ENCODE measurements around the gene ATP9B.

The ATP9B gene

DNA sequence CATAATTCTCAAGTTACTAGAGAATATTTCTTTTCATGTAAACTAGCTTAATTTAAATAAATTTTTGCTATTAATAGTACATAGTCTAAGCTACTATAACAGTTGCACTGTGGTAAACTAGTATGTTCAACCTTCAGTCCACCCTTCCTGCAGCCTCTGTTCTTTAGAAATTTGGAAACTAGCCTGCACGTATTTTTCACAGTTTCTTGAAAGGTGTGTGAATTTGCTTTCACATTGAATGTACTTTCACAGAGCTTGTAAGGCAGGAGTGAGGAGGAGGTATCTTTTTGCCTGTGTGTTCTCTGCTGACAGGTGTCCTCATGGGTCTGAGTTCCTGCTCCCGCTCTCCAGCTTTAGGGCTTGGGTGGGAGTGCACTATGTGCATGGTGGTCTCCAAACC lies 117.5 kb downstream of the ATP9B start:
- Histone ChIP-seq H3F3A (ENCODE audit: low read depth) (no peaks in the 10 kb centered on the region), H3K4me2 (ENCODE audit: low read depth, low read length, poor library complexity, severe bottlenecking) (no peak overlapping the region), H3K27me3 (ENCODE audit: insufficient read depth, low read length, poor library complexity, severe bottlenecking) (no peaks in the 10 kb centered on the region), H3K9me3 (ENCODE audit: insufficient read depth, low read depth, low read length) (no peaks in the 10 kb centered on the region), H3K4me3 (ENCODE audit: low read length, poor library complexity, severe bottlenecking) (no peak overlapping the region), H3K4me1 (ENCODE audit: insufficient read depth, low read length, poor library complexity, severe bottlenecking) (no peaks in the 10 kb centered on the region), H3K79me2 (ENCODE audit: insufficient read depth, low read length) (no peaks in the 10 kb centered on the region), H3K36me3 (ENCODE audit: insufficient read depth, low read length) (no peaks in the 10 kb centered on the region; the same call in 1 of the 2 replicates), H3K9me2 (replicated peaks; ENCODE audit: low read depth, low read length) (no peaks in the 10 kb centered on the region), H3K9ac (ENCODE audit: low read depth, low read length, poor library complexity, severe bottlenecking) (no peak overlapping the region), H4K20me1 (ENCODE audit: insufficient read depth, low read length, poor library complexity, severe bottlenecking) (no peaks in the 10 kb centered on the region), H2AFZ (ENCODE audit: low read length) (no peak overlapping the region)
- no peak for TF ChIP-seq EZH2phosphoT487 (IDR thresholded peaks at IDR 0.05; ENCODE audit: borderline replicate concordance)
- TF ChIP-seq, protein P1, sequence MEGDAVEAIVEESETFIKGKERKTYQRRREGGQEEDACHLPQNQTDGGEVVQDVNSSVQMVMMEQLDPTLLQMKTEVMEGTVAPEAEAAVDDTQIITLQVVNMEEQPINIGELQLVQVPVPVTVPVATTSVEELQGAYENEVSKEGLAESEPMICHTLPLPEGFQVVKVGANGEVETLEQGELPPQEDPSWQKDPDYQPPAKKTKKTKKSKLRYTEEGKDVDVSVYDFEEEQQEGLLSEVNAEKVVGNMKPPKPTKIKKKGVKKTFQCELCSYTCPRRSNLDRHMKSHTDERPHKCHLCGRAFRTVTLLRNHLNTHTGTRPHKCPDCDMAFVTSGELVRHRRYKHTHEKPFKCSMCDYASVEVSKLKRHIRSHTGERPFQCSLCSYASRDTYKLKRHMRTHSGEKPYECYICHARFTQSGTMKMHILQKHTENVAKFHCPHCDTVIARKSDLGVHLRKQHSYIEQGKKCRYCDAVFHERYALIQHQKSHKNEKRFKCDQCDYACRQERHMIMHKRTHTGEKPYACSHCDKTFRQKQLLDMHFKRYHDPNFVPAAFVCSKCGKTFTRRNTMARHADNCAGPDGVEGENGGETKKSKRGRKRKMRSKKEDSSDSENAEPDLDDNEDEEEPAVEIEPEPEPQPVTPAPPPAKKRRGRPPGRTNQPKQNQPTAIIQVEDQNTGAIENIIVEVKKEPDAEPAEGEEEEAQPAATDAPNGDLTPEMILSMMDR (conservative IDR thresholded peaks at IDR 0.05; ENCODE audit: low read length) = no peak

GRCh38 chr18:79187532-79188277 lies 118.5 kb downstream of the ATP9B start:
- Histone ChIP-seq H3K4me1 (ENCODE audit: insufficient read depth, low read length, poor library complexity, severe bottlenecking) (no peaks in the 10 kb centered on the region), H3K4me3 (ENCODE audit: low read length, poor library complexity, severe bottlenecking) (no peak overlapping the region), H3K9me2 (replicated peaks; ENCODE audit: low read depth, low read length) (no peaks in the 10 kb centered on the region), H3K9me3 (ENCODE audit: insufficient read depth, low read depth, low read length) (no peaks in the 10 kb centered on the region), H2AFZ (ENCODE audit: low read length) (no peak overlapping the region), H3K79me2 (ENCODE audit: insufficient read depth, low read length) (no peaks in the 10 kb centered on the region), H3K9ac (ENCODE audit: low read depth, low read length, poor library complexity, severe bottlenecking) (no peak overlapping the region), H3K36me3 (ENCODE audit: insufficient read depth, low read length) (no peaks in the 10 kb centered on the region; the same call in 1 of the 2 replicates), H3K4me2 (ENCODE audit: low read depth, low read length, poor library complexity, severe bottlenecking) (no peak overlapping the region), H3F3A (ENCODE audit: low read depth) (no peaks in the 10 kb centered on the region), H3K27me3 (ENCODE audit: insufficient read depth, low read length, poor library complexity, severe bottlenecking) (no peaks in the 10 kb centered on the region), H4K20me1 (ENCODE audit: insufficient read depth, low read length, poor library complexity, severe bottlenecking) (no peaks in the 10 kb centered on the region)
- no peak for TF ChIP-seq EZH2phosphoT487 (IDR thresholded peaks at IDR 0.05; ENCODE audit: borderline replicate concordance)
- TF ChIP-seq, protein P1 (conservative IDR thresholded peaks at IDR 0.05; ENCODE audit: low read length) = no peak

GRCh38 chr18:79191418-79191817 lies 122.2 kb downstream of the ATP9B start:
- TF ChIP-seq, protein P1 (conservative IDR thresholded peaks at IDR 0.05; ENCODE audit: low read length) = no peak
- no peak for TF ChIP-seq EZH2phosphoT487 (IDR thresholded peaks at IDR 0.05; ENCODE audit: borderline replicate concordance)
- H3F3A ChIP-seq (ENCODE audit: low read depth) = no peaks in the 10 kb centered on the region
- H3K36me3 ChIP-seq (ENCODE audit: insufficient read depth, low read length) = peaks cover 19% of the 10 kb centered on the region; the same call in 1 of the 2 replicates
- H3K79me2 ChIP-seq (ENCODE audit: insufficient read depth, low read length) = no peaks in the 10 kb centered on the region
- H3K9me3 ChIP-seq (ENCODE audit: insufficient read depth, low read depth, low read length) = no peaks in the 10 kb centered on the region
- H2AFZ ChIP-seq (ENCODE audit: low read length) = no peak overlapping the region
- no peaks in the 10 kb centered on the region for H3K27me3 ChIP-seq (ENCODE audit: insufficient read depth, low read length, poor library complexity, severe bottlenecking)
- no peak overlapping the region for H3K4me2 ChIP-seq (ENCODE audit: low read depth, low read length, poor library complexity, severe bottlenecking)
- H3K4me1 ChIP-seq (ENCODE audit: insufficient read depth, low read length, poor library complexity, severe bottlenecking) = no peaks in the 10 kb centered on the region
- H4K20me1 ChIP-seq (ENCODE audit: insufficient read depth, low read length, poor library complexity, severe bottlenecking) = no peaks in the 10 kb centered on the region
- no peak overlapping the region for H3K9ac ChIP-seq (ENCODE audit: low read depth, low read length, poor library complexity, severe bottlenecking)
- no peak overlapping the region for H3K4me3 ChIP-seq (ENCODE audit: low read length, poor library complexity, severe bottlenecking)
- no peaks in the 10 kb centered on the region for H3K9me2 ChIP-seq (replicated peaks; ENCODE audit: low read depth, low read length)

Data from Loucy (cell line).